PC-3 (cell line): ENCODE results near the gene TBCEL. TPM values are rescaled to one million over a fixed set of nuclear protein-coding genes. Genes with fewer than 3 reads are reported as not detected.

ENCODE experiments used
- ATAC-seq: fragments of 200-7000 bp; cut with Tn5 transposase; 2 replicates; pipeline ENCODE4 v1.9.1; 2020; ENCODE audit warnings: mild to moderate bottlenecking, moderate library complexity
- BruUV-seq: library from RNA; stranded (reverse); fragments of 400-500 nt; replicated peaks from 2 replicates; lab custom pipeline; 2021; lab: Mats Ljungman, UMichigan
- CTCF ChIA-PET: fragments of 300-600 bp; sonication (Branson Sonifier 250); formaldehyde crosslinking; loops from one replicate; lab custom pipeline; 2022; ENCODE audit warnings: antibody characterized with exemption; lab: Charles Lee
- POLR2A ChIA-PET: fragments of 300-600 bp; sonication (Branson Sonifier 250); formaldehyde crosslinking; loops from one replicate; lab custom pipeline; 2022; ENCODE audit warnings: antibody characterized with exemption; ENCODE audit not compliant: unreplicated experiment; lab: Charles Lee
- DNase-seq: peaks from one replicate; pipeline ENCODE4 v3.0.0-alpha.2; 2015
- H2AFZ ChIP-seq: fragments of 300-600 bp; sonication (generic); 2 replicates; pipeline ENCODE4 v1.6.0; 2016; ENCODE audit warnings: antibody characterized with exemption, low read length
- H3F3A ChIP-seq: fragments of 300-600 bp; sonication (generic); one replicate; pipeline ENCODE4 v1.6.0; 2017; ENCODE audit warnings: antibody characterized with exemption, low read length, control low read depth, mild to moderate bottlenecking; ENCODE audit not compliant: unreplicated experiment
- H3K27ac ChIP-seq: fragments of 300-600 bp; sonication (generic); 2 replicates; pipeline ENCODE4 v1.5.1; 2016; ENCODE audit warnings: mild to moderate bottlenecking, low read length
- H3K27me3 ChIP-seq: fragments of 300-600 bp; sonication (generic); 2 replicates; pipeline ENCODE4 v1.6.1; 2016; ENCODE audit warnings: low read length, mixed read lengths
- H3K36me3 ChIP-seq: fragments of 300-600 bp; sonication (generic); 2 replicates; pipeline ENCODE4 v1.6.1; 2016; ENCODE audit warnings: low read depth, mixed run types, low read length, mixed read lengths
- H3K4me1 ChIP-seq: fragments of 300-600 bp; sonication (generic); 2 replicates; pipeline ENCODE4 v1.5.1; 2016; ENCODE audit warnings: low read length; ENCODE audit not compliant: insufficient read depth
- H3K4me2 ChIP-seq: fragments of 300-600 bp; sonication (generic); 2 replicates; pipeline ENCODE4 v1.6.0; 2016; ENCODE audit warnings: low read length
- H3K4me3 ChIP-seq: fragments of 300-600 bp; sonication (generic); 2 replicates; pipeline ENCODE4 v1.5.1; 2016; ENCODE audit warnings: mild to moderate bottlenecking, low read length, mixed read lengths
- H3K79me2 ChIP-seq: fragments of 300-600 bp; sonication (generic); 2 replicates; pipeline ENCODE4 v1.6.1; 2017; ENCODE audit warnings: low read length, mixed read lengths
- H3K9ac ChIP-seq: fragments of 300-600 bp; sonication (generic); 2 replicates; pipeline ENCODE4 v1.6.0; 2016; ENCODE audit warnings: mild to moderate bottlenecking, low read length
- H3K9me2 ChIP-seq: fragments of 300-600 bp; sonication (generic); replicated peaks from 2 replicates; pipeline ENCODE4 v1.6.1; 2016; ENCODE audit warnings: mixed run types, low read length, mixed read lengths
- H3K9me3 ChIP-seq: fragments of 300-600 bp; sonication (generic); 2 replicates; pipeline ENCODE4 v1.6.1; 2016; ENCODE audit warnings: low read length, mixed read lengths
- H4K20me1 ChIP-seq: fragments of 300-600 bp; sonication (generic); 2 replicates; pipeline ENCODE4 v1.6.1; 2016; ENCODE audit warnings: low read length, mixed read lengths
- CTCF ChIP-seq: fragments of 300-600 bp; sonication (generic); conservative IDR thresholded peaks from 2 replicates; pipeline ENCODE4 v1.5.1; 2017; ENCODE audit warnings: antibody characterized with exemption, low read depth, mild to moderate bottlenecking, low read length
- EZH2 ChIP-seq: fragments of 300-600 bp; sonication (generic); IDR thresholded peaks from one replicate; pipeline ENCODE4 v1.6.1; 2017; ENCODE audit warnings: antibody characterized with exemption, mild to moderate bottlenecking, low read length; ENCODE audit not compliant: unreplicated experiment
- EZH2phosphoT487 ChIP-seq: fragments of 300-600 bp; sonication (generic); IDR thresholded peaks from 2 replicates; pipeline ENCODE4 v1.6.1; 2018; ENCODE audit warnings: mild to moderate bottlenecking, antibody characterized with exemption, low read length, borderline replicate concordance
- intact Hi-C: fragments of 100-400 bp; cut with micrococcal nuclease; formaldehyde crosslinking; loops from 2 replicates; pipeline ENCODE4 v1.9.0; 2023
- total RNA-seq: library from RNA; depleted of rRNA; stranded (reverse); fragments of >200 nt; gene quantifications from 2 replicates; pipeline ENCODE4 v1.2.3, GENCODE V29; 2014

TBCEL gene
- total RNA-seq, 1 experiment from 2014 or later, result 6.6 TPM

DNA sequence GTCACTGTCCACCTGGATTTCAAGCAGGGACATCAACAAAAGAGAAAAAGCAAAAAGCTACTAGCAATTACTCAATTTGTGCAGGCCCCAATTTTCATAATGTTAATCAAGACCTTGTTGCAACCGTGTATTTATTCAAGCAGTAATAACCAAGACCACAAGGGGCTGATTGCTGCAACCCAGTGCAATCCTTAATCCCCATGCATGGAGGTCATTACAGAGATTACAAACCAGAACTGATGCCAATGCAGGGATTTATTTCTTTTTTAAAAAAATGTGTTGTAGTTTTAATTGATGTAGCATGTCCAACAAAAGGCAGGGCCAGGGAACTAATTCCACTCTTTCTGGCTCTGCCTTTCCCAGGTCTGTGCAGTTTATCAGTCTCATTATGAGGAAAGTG is 95.5 kb downstream of the TBCEL start:
- Histone ChIP-seq H3F3A (no peaks in the 10 kb centered on the region), H3K27me3 (peaks cover 36% of the 10 kb centered on the region), H3K36me3 (no peaks in the 10 kb centered on the region), H4K20me1 (no peaks in the 10 kb centered on the region), H3K9me3 (peaks cover 10% of the 10 kb centered on the region; the same call in 1 of the 2 replicates), H3K79me2 (no peaks in the 10 kb centered on the region), H3K4me1 (no peaks in the 10 kb centered on the region), H3K9ac (no peak overlapping the region), H3K4me3 (no peak overlapping the region), H3K27ac (no peak overlapping the region), H3K4me2 (no peak overlapping the region), H2AFZ (no peak overlapping the region), H3K9me2 (no peaks in the 10 kb centered on the region)
- no TSS peak for BruUV-seq
- ATAC-seq (peak; percentile 51), DNase-seq (peak; percentile 39)
- TF ChIP-seq CTCF, result peak; percentile 56; the same call in 1 of the 2 replicates
- no peak for TF ChIP-seq EZH2
- ChIA-PET CTCF (interaction anchor here (1.2 kb wide), 1 partner anchor 75 kb away, joined by 7 read pairs; no protein-coding TSS in a partner anchor), POLR2A (no interaction called here)
- intact Hi-C loops, result no loop called here

DNA sequence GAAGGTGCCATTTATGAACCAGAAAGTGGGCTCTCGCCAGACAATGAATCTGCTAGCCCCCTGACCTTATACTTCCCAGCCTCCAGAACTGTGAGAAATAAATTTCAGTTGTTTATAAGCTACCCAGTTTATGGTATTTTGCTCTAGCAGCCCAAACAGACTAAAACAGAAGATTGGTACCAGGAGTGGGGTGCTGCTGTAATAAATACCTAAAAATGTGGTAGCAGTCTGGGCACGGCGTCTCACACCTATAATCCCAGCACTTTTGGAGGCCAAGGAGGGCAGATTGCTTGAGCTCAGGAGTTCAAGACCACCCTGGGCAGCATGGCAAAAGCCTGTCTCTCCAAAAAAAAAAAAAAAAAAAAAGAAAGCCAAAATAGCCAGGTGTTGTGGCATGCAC is 98.4 kb downstream of the TBCEL start:
- H4K20me1 ChIP-seq, result no peaks in the 10 kb centered on the region
- H3K9me3 ChIP-seq, result peaks cover 10% of the 10 kb centered on the region; the same call in 1 of the 2 replicates
- H3K9me2 ChIP-seq, result no peaks in the 10 kb centered on the region
- H3K36me3 ChIP-seq, result no peaks in the 10 kb centered on the region
- H3K79me2 ChIP-seq, result no peaks in the 10 kb centered on the region
- intact Hi-C loops, result no loop called here
- ATAC-seq (no peak), DNase-seq (no peak)
- H3K4me3 ChIP-seq, result no peak overlapping the region
- no peak overlapping the region for H2AFZ ChIP-seq
- H3K4me1 ChIP-seq, result no peaks in the 10 kb centered on the region
- no peak overlapping the region for H3K27ac ChIP-seq
- CTCF ChIA-PET, result interaction anchor here (0.6 kb wide), 1 partner anchor 22 kb away, joined by 4 read pairs; no protein-coding TSS in a partner anchor
- TF ChIP-seq CTCF (no peak), EZH2 (no peak), EZH2phosphoT487 (no peak)
- H3K27me3 ChIP-seq, result peaks cover 30% of the 10 kb centered on the region
- BruUV-seq, result no TSS peak
- POLR2A ChIA-PET, result no interaction called here
- H3K4me2 ChIP-seq, result no peak overlapping the region
- H3K9ac ChIP-seq, result no peak overlapping the region
- H3F3A ChIP-seq, result no peaks in the 10 kb centered on the region

DNA sequence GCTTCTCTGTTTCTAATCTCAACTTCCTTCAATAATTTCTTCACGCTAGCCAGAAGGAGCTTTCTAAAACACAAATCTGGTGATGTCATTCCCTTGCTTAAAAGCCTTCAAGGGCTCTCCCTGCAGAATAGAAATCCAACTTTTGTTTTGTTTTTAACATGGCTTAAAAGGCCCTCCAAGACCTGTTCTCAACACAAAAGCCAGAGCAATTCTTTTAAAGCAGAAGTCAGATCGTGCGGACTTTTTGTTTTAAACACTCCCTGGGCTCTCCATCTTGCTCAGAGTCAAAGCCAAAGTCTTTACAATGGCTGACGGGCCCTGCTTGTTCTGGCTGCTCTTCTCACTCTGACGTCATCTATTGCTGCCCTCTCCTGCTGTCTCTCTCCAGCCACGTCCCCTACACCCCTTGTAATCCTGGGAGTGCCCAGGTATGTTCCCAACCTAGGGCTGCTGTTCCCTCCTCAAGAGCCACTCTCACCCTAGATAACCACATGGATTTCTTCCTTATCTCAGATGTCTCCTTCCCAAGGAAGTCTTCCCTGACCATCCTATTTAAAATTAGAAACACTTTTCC is 99.7 kb downstream of the TBCEL start:
- Histone ChIP-seq H3K9me2 (no peaks in the 10 kb centered on the region), H3K4me2 (no peak overlapping the region), H3K4me1 (no peaks in the 10 kb centered on the region), H3K9me3 (peaks cover 10% of the 10 kb centered on the region; the same call in 1 of the 2 replicates), H3K4me3 (no peak overlapping the region), H3K27me3 (peaks cover 25% of the 10 kb centered on the region; the same call in 1 of the 2 replicates), H3K9ac (no peak overlapping the region), H3K79me2 (no peaks in the 10 kb centered on the region), H3F3A (no peaks in the 10 kb centered on the region), H4K20me1 (no peaks in the 10 kb centered on the region), H3K36me3 (no peaks in the 10 kb centered on the region), H2AFZ (no peak overlapping the region), H3K27ac (no peak overlapping the region)
- no TSS peak for BruUV-seq
- ChIA-PET POLR2A (no interaction called here), CTCF (no interaction called here)
- TF ChIP-seq EZH2, result no peak
- TF ChIP-seq EZH2phosphoT487, result no peak
- no peak for TF ChIP-seq CTCF
- ATAC-seq, result no peak
- DNase-seq, result no peak
- intact Hi-C loops, result no loop called here
